Neutrophil (primary cell): ENCODE measurements around the gene ACAD8.
"Not testable (repeated sequence)": the region's sequence is repeated elsewhere in the genome, so short reads cannot be mapped to it uniquely, and the experiment has no call there.

Experiments
- H3K27ac ChIP-seq: fragments of 200-600 bp; sonication (generic); 2 replicates; pipeline ENCODE4 v1.5.1; 2016; ENCODE audit warnings: mild to moderate bottlenecking, moderate library complexity
- H3K27me3 ChIP-seq: fragments of 200-600 bp; sonication (generic); 2 replicates; pipeline ENCODE4 v1.6.0; 2016; ENCODE audit warnings: mild to moderate bottlenecking
- H3K36me3 ChIP-seq: fragments of 200-600 bp; sonication (generic); 2 replicates; pipeline ENCODE4 v1.5.1; 2017
- H3K4me1 ChIP-seq, 2 experiments: fragments of 200-600 bp in 1 of 2; sonication (generic) in 1 of 2; 1 replicate in 1 of 2; 2 replicates in 1 of 2; pipeline versions ENCODE4 v1.5.1 to v1.6.1; 2013 to 2016; ENCODE audit warnings: low read depth in 1 of 2, low read length in 1 of 2, mild to moderate bottlenecking in 1 of 2, moderate library complexity in 1 of 2; ENCODE audit not compliant: control insufficient read depth in 1 of 2, insufficient read depth in 1 of 2
- H3K4me3 ChIP-seq, 2 experiments: fragments of 200-600 bp in 1 of 2; sonication (generic) in 1 of 2; 1 replicate in 1 of 2; 2 replicates in 1 of 2; pipeline ENCODE4 v1.5.1; 2013 to 2016; ENCODE audit warnings: low read depth in 1 of 2, low read length in 1 of 2, mild to moderate bottlenecking in 1 of 2, moderate library complexity in 1 of 2
- H3K9me3 ChIP-seq: fragments of 200-600 bp; sonication (generic); 2 replicates; pipeline ENCODE4 v1.5.1; 2016
- CTCF ChIP-seq: fragments of 200-600 bp; sonication (generic); IDR thresholded peaks from 2 replicates; pipeline ENCODE4 v1.5.1; 2016; ENCODE audit warnings: antibody characterized with exemption

The ACAD8 gene

GRCh38 chr11:134282121-134283045 lies 29.0 kb downstream of the ACAD8 start:
- Histone ChIP-seq H3K27me3 (peaks cover 84% of the 10 kb centered on the region), H3K4me3 (no peak overlapping the region), H3K4me1 (no peaks in the 10 kb centered on the region), H3K9me3 (no peaks in the 10 kb centered on the region), H3K36me3 (no peaks in the 10 kb centered on the region), H3K27ac (no peak overlapping the region)
- TF ChIP-seq CTCF = no peak

DNA sequence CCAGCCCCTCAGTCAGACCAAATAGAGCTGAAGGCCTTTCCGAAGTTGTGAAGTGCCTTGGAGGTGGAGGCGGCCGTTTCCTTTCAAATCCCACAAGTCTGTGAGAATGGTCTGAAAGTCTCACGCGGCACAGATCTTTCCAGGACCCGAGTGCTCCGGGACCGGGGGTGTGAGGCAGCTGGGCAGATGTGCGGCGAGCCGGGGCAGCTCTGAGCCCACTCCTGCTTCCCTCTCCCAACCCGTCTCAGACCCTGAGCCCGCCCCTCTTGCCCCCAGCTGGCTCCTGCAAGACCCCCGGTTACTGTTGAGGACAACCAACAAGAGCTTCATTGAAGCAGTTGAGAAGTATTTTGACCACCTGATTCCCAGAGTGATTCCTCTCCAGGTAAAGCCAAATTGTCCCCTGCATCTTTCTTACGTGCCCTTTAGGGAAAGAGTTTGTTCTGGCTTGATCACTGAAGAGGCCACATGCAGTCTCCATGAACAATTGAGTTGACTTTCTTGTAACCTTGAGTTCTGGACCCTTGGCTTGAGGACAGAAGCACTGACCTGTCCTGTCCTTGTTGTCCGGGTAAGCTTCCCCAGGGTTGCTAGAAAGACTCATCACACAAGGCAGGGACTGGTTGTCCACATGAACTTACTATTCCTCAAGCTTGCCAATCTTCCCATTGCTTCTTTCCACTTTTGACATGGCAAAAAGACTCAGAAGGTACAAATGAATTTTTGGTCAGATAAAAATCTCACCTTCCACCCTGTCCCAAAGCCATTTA lies 30.3 kb downstream of the ACAD8 start:
- H3K4me3 ChIP-seq = no peak overlapping the region
- no peaks in the 10 kb centered on the region for H3K36me3 ChIP-seq
- no peak for TF ChIP-seq CTCF
- no peaks in the 10 kb centered on the region for H3K9me3 ChIP-seq
- H3K27me3 ChIP-seq = peaks cover 83% of the 10 kb centered on the region
- H3K27ac ChIP-seq = no peak overlapping the region
- no peaks in the 10 kb centered on the region for H3K4me1 ChIP-seq

DNA sequence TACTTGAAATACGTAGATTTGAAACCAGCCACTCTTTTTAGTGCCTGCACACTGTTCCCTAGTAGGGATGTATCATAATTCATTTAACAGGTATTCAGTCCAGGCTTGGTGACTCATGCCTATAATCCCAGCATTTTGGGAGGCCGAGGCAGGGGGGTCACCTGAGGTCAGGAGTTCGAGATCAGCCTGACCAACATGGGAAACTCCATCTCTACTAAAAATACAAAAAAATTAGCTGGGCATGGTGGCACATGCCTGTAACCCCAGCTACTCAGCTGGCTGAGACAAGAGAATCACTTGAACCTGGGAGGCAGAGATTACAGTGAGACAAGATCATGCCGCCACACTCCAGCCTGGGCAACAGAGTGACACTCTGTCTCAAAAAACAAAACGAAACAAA lies 31.0 kb downstream of the ACAD8 start:
- not testable (repeated sequence) for H3K27ac ChIP-seq, H3K9me3 ChIP-seq, H3K4me3 ChIP-seq, H3K4me1 ChIP-seq, H3K36me3 ChIP-seq
- peaks cover 83% of the 10 kb centered on the region for H3K27me3 ChIP-seq

DNA sequence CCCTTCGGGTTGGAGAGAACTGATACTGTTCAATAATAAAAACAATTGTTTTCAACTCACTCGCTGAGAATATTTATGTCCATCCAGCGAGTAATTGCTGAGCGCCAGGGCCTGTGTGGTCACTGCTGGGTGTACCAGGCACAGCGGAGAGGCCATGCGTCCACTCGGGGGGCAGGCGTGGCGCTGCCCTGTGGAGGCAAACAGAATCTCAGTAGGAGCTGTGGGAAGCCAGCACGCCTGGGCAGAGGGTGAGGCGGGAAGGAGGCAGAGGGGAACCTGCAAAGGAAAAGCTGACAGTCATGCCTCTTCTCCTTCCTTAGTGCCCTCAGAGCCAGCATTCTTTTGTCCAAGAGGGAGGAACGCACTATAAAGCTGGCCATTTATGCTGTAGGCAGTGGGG lies 34.2 kb downstream of the ACAD8 start:
- Histone ChIP-seq H3K9me3 (no peaks in the 10 kb centered on the region), H3K27me3 (peaks cover 74% of the 10 kb centered on the region), H3K4me1 (no peaks in the 10 kb centered on the region), H3K36me3 (no peaks in the 10 kb centered on the region), H3K27ac (no peak overlapping the region), H3K4me3 (no peak overlapping the region)
- TF ChIP-seq CTCF = no peak

DNA sequence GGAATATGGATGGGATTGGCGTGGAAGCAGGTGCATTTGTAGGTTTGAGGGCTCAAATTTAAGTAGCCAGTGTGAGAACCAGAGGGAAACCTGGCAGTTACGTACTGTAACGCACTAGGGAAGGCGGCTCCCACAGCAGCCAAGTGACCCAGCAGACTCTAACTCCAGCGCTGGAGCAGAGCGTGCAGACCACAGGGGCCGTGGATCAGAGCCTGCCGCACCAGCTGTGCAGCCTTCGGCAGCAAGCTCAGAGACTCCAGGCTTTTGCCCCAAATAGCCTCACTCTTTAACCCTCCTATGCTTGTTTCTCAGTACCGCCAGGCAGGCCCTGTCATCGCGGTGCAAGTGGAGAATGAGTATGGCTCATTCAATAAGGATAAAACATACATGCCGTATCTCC lies 35.1 kb downstream of the ACAD8 start:
- H3K36me3 ChIP-seq = no peaks in the 10 kb centered on the region
- no peak for TF ChIP-seq CTCF
- no peaks in the 10 kb centered on the region for H3K9me3 ChIP-seq
- H3K4me1 ChIP-seq = no peaks in the 10 kb centered on the region
- H3K27me3 ChIP-seq = peaks cover 69% of the 10 kb centered on the region
- no peak overlapping the region for H3K27ac ChIP-seq
- H3K4me3 ChIP-seq = no peak overlapping the region

DNA sequence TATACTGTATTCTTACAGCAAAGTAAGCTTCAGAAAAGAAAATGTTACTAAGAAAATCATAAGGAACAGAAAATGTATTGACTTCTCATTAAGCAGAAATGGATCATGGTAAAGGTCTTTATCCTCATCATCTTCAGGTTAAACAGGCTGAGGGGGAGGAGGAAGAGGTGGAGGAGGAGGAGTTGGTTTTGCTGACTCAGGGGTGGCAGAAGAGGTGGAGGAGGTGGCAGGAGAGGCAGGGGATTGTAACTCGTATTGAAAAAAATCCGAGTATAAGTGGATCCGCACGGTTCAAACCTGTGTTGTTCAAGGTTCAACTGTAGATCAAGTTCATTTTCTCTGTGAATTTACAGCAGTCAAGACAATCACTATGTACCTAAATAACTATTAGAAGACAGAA lies 35.8 kb downstream of the ACAD8 start:
- Histone ChIP-seq H3K9me3 (no peaks in the 10 kb centered on the region), H3K27ac (no peak overlapping the region), H3K4me1 (no peaks in the 10 kb centered on the region), H3K4me3 (no peak overlapping the region), H3K27me3 (peaks cover 64% of the 10 kb centered on the region), H3K36me3 (no peaks in the 10 kb centered on the region)
- no peak for TF ChIP-seq CTCF
